HPDE6-E6E7 (cell line): ENCODE results near the gene SMG7.

Experiments used
- DNase-seq: peaks from one replicate; pipeline ENCODE4 v3.0.0; 2011; ENCODE audit warnings: missing footprints; ENCODE audit errors: extremely low spot score

Gene SMG7

GRCh38 chr1:183467687-183468086 lies 4.6 kb upstream of the SMG7 start:
- peak; percentile 43 for DNase-seq

- DNase-seq: peak; percentile 52
These were observed 1.9 kb upstream of the SMG7 start for GRCh38 chr1:183470147-183470960.

- DNase-seq: peak; percentile 34
These were observed 1.1 kb upstream of the SMG7 start for GRCh38 chr1:183470961-183471742.

GRCh38 chr1:183471743-183472487 lies 384 bp upstream of the SMG7 start:
- peak; percentile 86 for DNase-seq

GRCh38 chr1:183473217-183473536 lies 878 bp downstream of the SMG7 start:
- no peak for DNase-seq

GRCh38 chr1:183476081-183476480 lies 3.8 kb downstream of the SMG7 start:
- DNase-seq: no peak

GRCh38 chr1:183477986-183478781 lies 5.9 kb downstream of the SMG7 start:
- DNase-seq: no peak

GRCh38 chr1:183480971-183481441 lies 8.7 kb downstream of the SMG7 start:
- DNase-seq: no peak

GRCh38 chr1:183483224-183483623 lies 10.9 kb downstream of the SMG7 start:
- DNase-seq: no peak

- no peak for DNase-seq
These were observed 12.0 kb downstream of the SMG7 start for GRCh38 chr1:183484254-183484653.

- DNase-seq: no peak
These were observed 12.6 kb downstream of the SMG7 start for GRCh38 chr1:183484851-183485250.

- no peak for DNase-seq
These were observed 15.6 kb downstream of the SMG7 start for GRCh38 chr1:183487674-183488442.

GRCh38 chr1:183490932-183491331 lies 18.6 kb downstream of the SMG7 start:
- DNase-seq: no peak

- DNase-seq: no peak
These were observed 21.4 kb downstream of the SMG7 start for GRCh38 chr1:183493540-183494245.

- no peak for DNase-seq
These were observed 23.1 kb downstream of the SMG7 start for GRCh38 chr1:183495420-183495819.

- no peak for DNase-seq
These were observed 24.9 kb downstream of the SMG7 start for GRCh38 chr1:183497218-183497617.

- DNase-seq: no peak
These were observed 26.2 kb downstream of the SMG7 start for GRCh38 chr1:183498342-183498991.

- no peak for DNase-seq
These were observed 33.3 kb downstream of the SMG7 start for GRCh38 chr1:183505454-183506089.

GRCh38 chr1:183506561-183506960 lies 34.3 kb downstream of the SMG7 start:
- no peak for DNase-seq
